PFSK-1 (cell line): ENCODE measurements around the gene MAPRE3.

Experiments
- FOXP2 ChIP-seq: optimal IDR thresholded peaks from 2 replicates; pipeline ENCODE3; 2011; ENCODE audit warnings: borderline replicate concordance, control low read depth, inconsistent platforms; ENCODE audit not compliant: insufficient read depth; ENCODE audit errors: extremely low read length, extremely low read depth
- POLR2AphosphoS5 ChIP-seq: IDR thresholded peaks from 2 replicates; pipeline ENCODE4 v1.6.1; 2012; ENCODE audit warnings: low read depth, mild to moderate bottlenecking, control low read depth, low read length, moderate library complexity
- REST ChIP-seq, 2 experiments: IDR thresholded peaks; 2 replicates each; pipeline versions ENCODE4 v1.6.1 to v1.8.0; 2011 to 2012; ENCODE audit warnings: low read depth in 2 of 2, low read length in 2 of 2, control low read depth in 1 of 2, inconsistent platforms in 1 of 2, mild to moderate bottlenecking in 1 of 2, moderate library complexity in 1 of 2; ENCODE audit not compliant: insufficient read depth in 1 of 2
- SIN3A ChIP-seq: IDR thresholded peaks from 2 replicates; pipeline ENCODE4 v1.6.1; 2012; ENCODE audit warnings: mild to moderate bottlenecking, low read length, moderate library complexity, borderline replicate concordance; ENCODE audit not compliant: insufficient read depth
- TAF1 ChIP-seq: IDR thresholded peaks from 2 replicates; pipeline ENCODE4 v1.6.1; 2012; ENCODE audit warnings: low read length, control low read depth, borderline replicate concordance; ENCODE audit not compliant: insufficient read depth

GRCh38 chr2:27070653-27071276 lies 100.3 kb downstream of the MAPRE3 start:
- TF ChIP-seq REST (IDR thresholded peaks at IDR 0.05; ENCODE audit: insufficient read depth in 1 of 2, low read depth in 2 of 2, low read length in 2 of 2) (no peak), TAF1 (no peak), POLR2AphosphoS5 (no peak), SIN3A (no peak), FOXP2 (no peak)
